A549 (cell line): ENCODE data around the gene PACS1. TPM values are rescaled to one million over a fixed set of nuclear protein-coding genes. Genes with fewer than 3 reads are reported as not detected.

Experiments used
- ATAC-seq, 2 experiments: fragments of 200-7000 bp in 1 of 2; fragments of >200 bp in 1 of 2; cut with Nextera tagmentation in 1 of 2; cut with Tn5 transposase in 1 of 2; 3 replicates each; pipeline versions ENCODE4 v1.8.0 to v1.9.1; 2018 to 2020; ENCODE audit warnings: mild to moderate bottlenecking in 1 of 2, moderate library complexity in 1 of 2
- CTCF ChIA-PET: fragments of 300-600 bp; sonication (Branson Sonifier 250); formaldehyde crosslinking; extraction: SDS; loops from one replicate; lab custom pipeline; 2021; ENCODE audit warnings: antibody characterized with exemption, inconsistent platforms; lab: Yijun Ruan, JAX
- POLR2A ChIA-PET: fragments of 350-600 bp; formaldehyde crosslinking; extraction: SDS; loops from one replicate; lab custom pipeline; 2021; ENCODE audit warnings: antibody characterized with exemption, inconsistent platforms; lab: Yijun Ruan, JAX
- DNase-seq, 2 experiments: peaks; one replicate each; pipeline versions ENCODE4 v3.0.0 to v3.0.0-alpha.2; 2011 to 2016; ENCODE audit warnings: low read depth in 1 of 2, low spot score in 1 of 2
- FAIRE-seq: peaks from 2 replicates; lab custom pipeline; 2011; peaks lifted over from hg19 to GRCh38; lab: Jason Lieb, UNC
- H3K27ac ChIP-seq, 2 experiments: fragments of >200 bp; sonication (Bioruptor Twin); formaldehyde crosslinking; 3 replicates each; pipeline ENCODE4 v1.5.1; 2016 to 2017
- H3K4me1 ChIP-seq: fragments of >200 bp; sonication (Bioruptor Twin); formaldehyde crosslinking; 3 replicates; pipeline ENCODE4 v1.6.1; 2016
- H3K4me2 ChIP-seq: fragments of >200 bp; sonication (Bioruptor Twin); formaldehyde crosslinking; 3 replicates; pipeline ENCODE4 v1.6.1; 2016
- H3K4me3 ChIP-seq: fragments of >200 bp; sonication (Bioruptor Twin); formaldehyde crosslinking; 3 replicates; pipeline ENCODE4 v1.5.1; 2016
- H3K9me3 ChIP-seq: fragments of >200 bp; sonication (Bioruptor Twin); formaldehyde crosslinking; 3 replicates; pipeline ENCODE4 v1.6.1; 2016
- ATOH8 ChIP-seq: fragments of 250-450 bp; sonication (Bioruptor Pico); IDR thresholded peaks from 2 replicates; pipeline ENCODE4 v1.5.0; 2020; ENCODE audit warnings: low read depth, mild to moderate bottlenecking, moderate library complexity
- CBX8 ChIP-seq: fragments of 200-600 bp; sonication (generic); IDR thresholded peaks from 2 replicates; pipeline ENCODE4 v1.6.1; 2016
- CHD4 ChIP-seq: fragments of 200-600 bp; sonication (generic); IDR thresholded peaks from 2 replicates; pipeline ENCODE4 v1.6.1; 2016; ENCODE audit warnings: antibody characterized with exemption, mild to moderate bottlenecking, borderline replicate concordance
- E2F6 ChIP-seq: IDR thresholded peaks from 2 replicates; pipeline ENCODE4 v1.6.1; 2012; ENCODE audit warnings: low read depth, borderline replicate concordance
- EHF ChIP-seq: fragments of 250-450 bp; sonication (Bioruptor Pico); IDR thresholded peaks from 2 replicates; pipeline ENCODE4 v1.5.0; 2020; ENCODE audit warnings: mild to moderate bottlenecking
- EP300 ChIP-seq, 2 experiments: fragments of >200 bp; sonication (Bioruptor Twin); formaldehyde crosslinking; IDR thresholded peaks; 2 replicates in 1 of 2; 3 replicates in 1 of 2; pipeline ENCODE4 v1.6.1; 2016 to 2017
- FOXS1 ChIP-seq: fragments of 250-450 bp; sonication (Bioruptor Pico); IDR thresholded peaks from 2 replicates; pipeline ENCODE4 v1.5.0; 2020; ENCODE audit warnings: mild to moderate bottlenecking, moderate library complexity
- HOXB5 ChIP-seq: fragments of 250-450 bp; sonication (Bioruptor Pico); IDR thresholded peaks from 2 replicates; pipeline ENCODE4 v1.5.0; 2020; ENCODE audit warnings: mild to moderate bottlenecking, moderate library complexity
- JUNB ChIP-seq: fragments of >200 bp; sonication (Bioruptor Twin); formaldehyde crosslinking; IDR thresholded peaks from 2 replicates; pipeline ENCODE4 v1.6.1; 2016
- KDM1A ChIP-seq: fragments of 200-600 bp; sonication (generic); IDR thresholded peaks from 2 replicates; pipeline ENCODE4 v1.6.1; 2016; ENCODE audit warnings: low read depth, mild to moderate bottlenecking
- KDM5A ChIP-seq: fragments of 200-600 bp; sonication (generic); IDR thresholded peaks from 2 replicates; pipeline ENCODE4 v1.6.1; 2016; ENCODE audit warnings: antibody characterized with exemption, mild to moderate bottlenecking
- MAFK ChIP-seq: fragments of 450-650 bp; IDR thresholded peaks from 2 replicates; pipeline ENCODE4 v1.6.1; 2014; ENCODE audit not compliant: partially characterized antibody
- NFE2L2 ChIP-seq: fragments of 150-350 bp; conservative IDR thresholded peaks from 2 replicates; pipeline ENCODE4 v1.6.1; 2014; ENCODE audit warnings: low read length
- PBX3 ChIP-seq: IDR thresholded peaks from 2 replicates; pipeline ENCODE4 v1.6.1; 2012
- PHF8 ChIP-seq: fragments of 200-600 bp; sonication (generic); IDR thresholded peaks from 2 replicates; pipeline ENCODE4 v1.6.1; 2016; ENCODE audit warnings: low read depth, mild to moderate bottlenecking, antibody characterized with exemption, moderate library complexity, borderline replicate concordance
- RCOR1 ChIP-seq: fragments of 150-350 bp; IDR thresholded peaks from 2 replicates; pipeline ENCODE4 v1.6.1; 2014; ENCODE audit warnings: antibody characterized with exemption, low read length, low read depth
- RNF2 ChIP-seq: fragments of 200-600 bp; sonication (generic); IDR thresholded peaks from 2 replicates; pipeline ENCODE4 v1.6.1; 2016; ENCODE audit warnings: low read depth, mild to moderate bottlenecking, antibody characterized with exemption, moderate library complexity, borderline replicate concordance
- TP53 ChIP-seq: fragments of 250-450 bp; sonication (Bioruptor Pico); IDR thresholded peaks from 2 replicates; pipeline ENCODE4 v1.5.0; 2021; ENCODE audit warnings: mild to moderate bottlenecking, moderate library complexity
- ZNF302 ChIP-seq: fragments of 250-450 bp; sonication (Bioruptor Pico); IDR thresholded peaks from 2 replicates; pipeline ENCODE4 v1.9.0; 2021; ENCODE audit warnings: inconsistent platforms, mild to moderate bottlenecking, moderate library complexity
- WGBS: methylation state at CpG from one replicate; pipeline ENCODE4 v1.1.6; 2017; ENCODE audit errors: missing lambda C conversion rate; 5-methylcytosine and 5-hydroxymethylcytosine counted together
- polyA plus RNA-seq, 4 experiments: library from polyadenylated mRNA; depleted of rRNA in 3 of 4; stranded (reverse); fragments of >200 nt; fragmentation: RNase III in 1 of 4; extraction: RNeasy Plus Mini Kit Qiagen cat#74134 plus additional on column Dnase treatment in 1 of 4; gene quantifications; 2 replicates in 3 of 4; 3 replicates in 1 of 4; pipeline ENCODE4 v1.2.3, GENCODE V29; 2011 to 2017

The PACS1 gene
- polyA plus RNA-seq, 2 of the 4 experiments (the other 2 are of a cell fraction) = 48.2 to 59.1 TPM

GRCh38 chr11:66184728-66185127 lies 114.7 kb downstream of the PACS1 start:
- WGBS = 89% methylated on average over 4 of the region's 4 CpGs
- FAIRE-seq = no peak
- Histone ChIP-seq H3K27ac (no peak overlapping the region), H3K4me2 (no peak overlapping the region), H3K4me3 (no peak overlapping the region), H3K9me3 (no peaks in the 10 kb centered on the region), H3K4me1 (peaks cover 37% of the 10 kb centered on the region)
- no peak for TF ChIP-seq CBX8
- no peak for TF ChIP-seq RCOR1
- TF ChIP-seq FOXS1 (CRISPR knock-in tag) = no peak
- TF ChIP-seq EP300 (IDR thresholded peaks at IDR 0.05) = no peak
- ChIA-PET POLR2A (no interaction called here), CTCF (interaction anchor here (0.6 to 4.0 kb wide), 6 partner anchors 8 to 1017 kb away, joined by 3 to 13 read pairs (median 4); no protein-coding TSS in a partner anchor)
- ATAC-seq = peak; percentile 28 to 46; a peak in 2 of 6 replicates
- DNase-seq = no peak

GRCh38 chr11:66186470-66186869 lies 116.4 kb downstream of the PACS1 start:
- Histone ChIP-seq H3K4me1 (peaks cover 44% of the 10 kb centered on the region), H3K27ac (no peak overlapping the region), H3K4me3 (no peak overlapping the region), H3K9me3 (no peaks in the 10 kb centered on the region), H3K4me2 (no peak overlapping the region)
- DNase-seq (no peak), ATAC-seq (no peak), FAIRE-seq (no peak)
- TF ChIP-seq RCOR1 (no peak), MAFK (no peak), NFE2L2 (no peak), PHF8 (no peak), HOXB5 (CRISPR knock-in tag) (no peak), RNF2 (no peak), KDM5A (no peak), E2F6 (no peak), JUNB (no peak), KDM1A (no peak)
- POLR2A ChIA-PET = interaction anchor here (0.6 kb wide), 1 partner anchor 68 kb away, joined by 4 read pairs; no protein-coding TSS in a partner anchor
- WGBS = 95% methylated on average over 6 of the region's 6 CpGs
- CTCF ChIA-PET = interaction anchor here (0.8 to 2.6 kb wide), 5 partner anchors 8 to 118 kb away, joined by 3 to 12 read pairs (median 3); no protein-coding TSS in a partner anchor

GRCh38 chr11:66187453-66187852 lies 117.4 kb downstream of the PACS1 start:
- Histone ChIP-seq H3K9me3 (no peaks in the 10 kb centered on the region), H3K4me2 (no peak overlapping the region), H3K27ac (no peak overlapping the region), H3K4me3 (no peak overlapping the region), H3K4me1 (peaks cover 46% of the 10 kb centered on the region)
- no peak for FAIRE-seq
- no peak for DNase-seq
- TF ChIP-seq ATOH8 (CRISPR knock-in tag) (no peak), E2F6 (no peak), KDM1A (no peak), TP53 (CRISPR knock-in tag) (no peak), PBX3 (no peak), EP300 (IDR thresholded peaks at IDR 0.05) (no peak), CHD4 (no peak), EHF (CRISPR knock-in tag) (no peak), ZNF302 (CRISPR knock-in tag) (no peak)
- WGBS = 94% methylated on average over 4 of the region's 4 CpGs
- no peak for ATAC-seq
- CTCF ChIA-PET = interaction anchor here (0.9 to 1.7 kb wide), 3 partner anchors 10 to 43 kb away, joined by 3 to 6 read pairs (median 3); no protein-coding TSS in a partner anchor
- POLR2A ChIA-PET = no interaction called here
